Endodermal cell (in vitro differentiated cells): ENCODE data around the gene DCUN1D3. TPM values are rescaled to one million over a fixed set of nuclear protein-coding genes. Genes with fewer than 3 reads are reported as not detected.

ENCODE experiments used
- DNase-seq: peaks from one replicate; pipeline ENCODE4 v3.0.0-alpha.2; 2017
- H3K27ac ChIP-seq: 2 replicates; pipeline ENCODE4 v1.5.1; 2013; ENCODE audit warnings: mild to moderate bottlenecking, low read depth, low read length, moderate library complexity
- H3K27me3 ChIP-seq: 2 replicates; pipeline ENCODE4 v1.6.1; 2013; ENCODE audit warnings: mild to moderate bottlenecking, low read length, moderate library complexity; ENCODE audit not compliant: insufficient read depth, control insufficient read depth, poor library complexity, severe bottlenecking
- H3K36me3 ChIP-seq: 2 replicates; pipeline ENCODE4 v1.7.0; 2013; ENCODE audit warnings: mild to moderate bottlenecking, low read length, moderate library complexity; ENCODE audit not compliant: control insufficient read depth, insufficient read depth
- H3K4me1 ChIP-seq: one replicate; pipeline ENCODE4 v1.7.0; 2013; ENCODE audit warnings: low read length; ENCODE audit not compliant: control insufficient read depth, insufficient read depth
- H3K4me3 ChIP-seq: 2 replicates; pipeline ENCODE4 v1.5.1; 2013; ENCODE audit warnings: mild to moderate bottlenecking, low read length, moderate library complexity
- H3K9ac ChIP-seq: 2 replicates; pipeline ENCODE4 v1.6.1; 2013; ENCODE audit warnings: mild to moderate bottlenecking, low read length, moderate library complexity; ENCODE audit not compliant: poor library complexity, severe bottlenecking; ENCODE audit errors: extremely low read depth
- H3K9me3 ChIP-seq: 2 replicates; pipeline ENCODE4 v1.6.1; 2013; ENCODE audit warnings: mild to moderate bottlenecking, low read length, moderate library complexity; ENCODE audit not compliant: control insufficient read depth
- H3K27ac Mint-ChIP-seq: 2 replicates; pipeline ENCODE4 v1.8.0; 2020; ENCODE audit warnings: mixed read lengths
- H3K27me3 Mint-ChIP-seq: 2 replicates; pipeline ENCODE4 v1.8.0; 2021; ENCODE audit warnings: mild to moderate bottlenecking, mixed read lengths; ENCODE audit not compliant: insufficient read depth
- H3K36me3 Mint-ChIP-seq: 2 replicates; pipeline ENCODE4 v1.8.0; 2020; ENCODE audit warnings: low read depth, mixed read lengths
- H3K4me1 Mint-ChIP-seq: 2 replicates; pipeline ENCODE4 v1.8.0; 2020; ENCODE audit warnings: mixed read lengths
- H3K4me3 Mint-ChIP-seq: 2 replicates; pipeline ENCODE4 v1.8.0; 2020; ENCODE audit warnings: mild to moderate bottlenecking, moderate library complexity, mixed read lengths
- H3K9me3 Mint-ChIP-seq: 2 replicates; pipeline ENCODE4 v1.8.0; 2020; ENCODE audit warnings: mild to moderate bottlenecking, mixed read lengths
- CTCF ChIP-seq: fragments of 200-600 bp; sonication (generic); conservative IDR thresholded peaks from 2 replicates; pipeline ENCODE4 v1.5.0; 2021; ENCODE audit warnings: antibody characterized with exemption, mild to moderate bottlenecking
- WGBS, 2 experiments: methylation state at CpG; one replicate each; pipeline versions ENCODE4 v1.1.5 to v1.1.7; 2013; ENCODE audit warnings: missing lambda C conversion rate in 2 of 2, mixed read lengths in 1 of 2; ENCODE audit not compliant: insufficient coverage in 1 of 2, insufficient read length in 1 of 2; 5-methylcytosine and 5-hydroxymethylcytosine counted together
- total RNA-seq, 2 donors: library from RNA; stranded (reverse); fragmentation: NEBNext Ultra II Directional in 1 of 2; extraction: Animal tissue kit (Norgen Biotek cat#: 25700) in 1 of 2; gene quantifications; 2 replicates in 1 of 2; 3 replicates in 1 of 2; pipeline ENCODE4 v1.2.1, GENCODE V29; 2021

Gene DCUN1D3
- total RNA-seq, 2 donors from 2014 or later = 21.3 to 22.7 TPM

- no peaks in the 10 kb centered on the region for H3K9me3 ChIP-seq
These were observed 16.5 kb downstream of the DCUN1D3 start for GRCh38 chr16:20883554-20884239.

GRCh38 chr16:20881503-20881878 lies 18.7 kb downstream of the DCUN1D3 start:
- Histone ChIP-seq H3K4me1 (peaks cover 5% of the 10 kb centered on the region), H3K9ac (no peak overlapping the region), H3K27me3 (no peaks in the 10 kb centered on the region), H3K9me3 (no peaks in the 10 kb centered on the region), H3K36me3 (peaks cover 19% of the 10 kb centered on the region), H3K27ac (no peak overlapping the region), H3K4me3 (no peak overlapping the region)
- no peak for DNase-seq
- Mint-ChIP-seq H3K27me3 (no peaks in the 10 kb centered on the region), H3K4me1 (peaks cover 14% of the 10 kb centered on the region), H3K27ac (no peak overlapping the region), H3K36me3 (peaks cover 20% of the 10 kb centered on the region), H3K9me3 (no peaks in the 10 kb centered on the region), H3K4me3 (no peak overlapping the region)
- TF ChIP-seq CTCF = no peak
- WGBS, 2 experiments = 95 to 96% methylated on average over 5 to 6 of the region's 6 CpGs

More at GRCh38 chr16:20883554-20884239, 16.5 kb downstream of the DCUN1D3 start:
- H3K9me3 Mint-ChIP-seq = no peaks in the 10 kb centered on the region
- WGBS, 2 experiments = 93 to 100% methylated on average over 3 to 5 of the region's 5 CpGs
- no peak overlapping the region for H3K4me3 Mint-ChIP-seq
- peaks cover 16% of the 10 kb centered on the region for H3K36me3 Mint-ChIP-seq
- H3K9ac ChIP-seq = no peak overlapping the region
- no peak for DNase-seq
- no peak overlapping the region for H3K27ac ChIP-seq
- no peak for TF ChIP-seq CTCF
- H3K4me3 ChIP-seq = no peak overlapping the region
- H3K27me3 ChIP-seq = no peaks in the 10 kb centered on the region
- peaks cover 6% of the 10 kb centered on the region for H3K4me1 ChIP-seq
- H3K36me3 ChIP-seq = peaks cover 14% of the 10 kb centered on the region
- H3K27ac Mint-ChIP-seq = no peak overlapping the region
- H3K27me3 Mint-ChIP-seq = no peaks in the 10 kb centered on the region
- H3K4me1 Mint-ChIP-seq = peaks cover 21% of the 10 kb centered on the region

GRCh38 chr16:20880867-20881502 lies 19.2 kb downstream of the DCUN1D3 start:
- Mint-ChIP-seq H3K27ac (no peak overlapping the region), H3K9me3 (no peaks in the 10 kb centered on the region), H3K4me1 (peaks cover 14% of the 10 kb centered on the region), H3K36me3 (peaks cover 20% of the 10 kb centered on the region), H3K27me3 (no peaks in the 10 kb centered on the region), H3K4me3 (no peak overlapping the region)
- no peak for DNase-seq
- 82 to 92% methylated on average over 1 to 3 of the region's 3 CpGs for WGBS, 2 experiments
- H3K9me3 ChIP-seq = no peaks in the 10 kb centered on the region
- no peak overlapping the region for H3K4me3 ChIP-seq
- H3K27ac ChIP-seq = no peak overlapping the region
- H3K27me3 ChIP-seq = no peaks in the 10 kb centered on the region
- H3K9ac ChIP-seq = no peak overlapping the region
- H3K4me1 ChIP-seq = peaks cover 5% of the 10 kb centered on the region
- H3K36me3 ChIP-seq = peaks cover 17% of the 10 kb centered on the region
- no peak for TF ChIP-seq CTCF
